ENCODE data around the gene PTCH1.

PTCH1 gene

GRCh38 chr9:95450171-95451064 is 66.4 kb downstream of the PTCH1 start:
- H3K36me3 ChIP-seq (ENCODE audit: control insufficient read depth in 2 of 2, insufficient read depth in 1 of 2, low read length in 2 of 2): peaks cover 6 to 96% of the 10 kb centered on the region in 2 experiments; a peak in 2 of 3 replicates
- H3K4me3 ChIP-seq (ENCODE audit: low read depth, low read length): no peak overlapping the region
- H3K4me1 ChIP-seq (ENCODE audit: control insufficient read depth, insufficient read depth, low read length): no peaks in the 10 kb centered on the region
- no peak overlapping the region for H3K27ac ChIP-seq (ENCODE audit: extremely low read depth, low read depth, low read length)
- ChIA-PET POLR2A (interaction anchor here (1.5 kb wide), 1 partner anchor 12 kb away, joined by 7 read pairs; no protein-coding TSS in a partner anchor), CTCF (no interaction called here)
- H3K9me3 ChIP-seq (ENCODE audit: control insufficient read depth, insufficient read depth, low read depth, low read length): no peaks in the 10 kb centered on the region
- TF ChIP-seq ZFP69B (tag by site-specific recombination; IDR thresholded peaks at IDR 0.05): no peak
- no peak for TF ChIP-seq ZNF274 (IDR thresholded peaks at IDR 0.05; ENCODE audit: low read length)
- no peak for TF ChIP-seq ZNF274 (tag by site-specific recombination; IDR thresholded peaks at IDR 0.05; ENCODE audit: borderline replicate concordance)
- no peak for TF ChIP-seq ZNF596 (tag by site-specific recombination; IDR thresholded peaks at IDR 0.05)
- no peak for TF ChIP-seq ZBTB6 (tag by site-specific recombination; IDR thresholded peaks at IDR 0.05)
- no peak for TF ChIP-seq GLI4 (tag by site-specific recombination; IDR thresholded peaks at IDR 0.05)
- TF ChIP-seq ZNF843 (tag by site-specific recombination; IDR thresholded peaks at IDR 0.05): no peak
- TF ChIP-seq ZNF560 (tag by site-specific recombination; IDR thresholded peaks at IDR 0.05; ENCODE audit: borderline replicate concordance): no peak
- TF ChIP-seq ZXDB (tag by site-specific recombination; IDR thresholded peaks at IDR 0.05): no peak
- no peak for TF ChIP-seq ZNF701 (tag by site-specific recombination; IDR thresholded peaks at IDR 0.05)
- no peak for TF ChIP-seq GFI1B (tag by site-specific recombination; IDR thresholded peaks at IDR 0.05)
- TF ChIP-seq ZSCAN30 (tag by site-specific recombination; IDR thresholded peaks at IDR 0.05): no peak
- no peak for TF ChIP-seq ZNF302 (tag by site-specific recombination; IDR thresholded peaks at IDR 0.05; ENCODE audit: low read depth)
- no peak for TF ChIP-seq BCL11A (tag by site-specific recombination; IDR thresholded peaks at IDR 0.05; ENCODE audit: low read depth)
- no peak for TF ChIP-seq ZBTB1 (tag by site-specific recombination; IDR thresholded peaks at IDR 0.05)
- TF ChIP-seq, protein P1, sequence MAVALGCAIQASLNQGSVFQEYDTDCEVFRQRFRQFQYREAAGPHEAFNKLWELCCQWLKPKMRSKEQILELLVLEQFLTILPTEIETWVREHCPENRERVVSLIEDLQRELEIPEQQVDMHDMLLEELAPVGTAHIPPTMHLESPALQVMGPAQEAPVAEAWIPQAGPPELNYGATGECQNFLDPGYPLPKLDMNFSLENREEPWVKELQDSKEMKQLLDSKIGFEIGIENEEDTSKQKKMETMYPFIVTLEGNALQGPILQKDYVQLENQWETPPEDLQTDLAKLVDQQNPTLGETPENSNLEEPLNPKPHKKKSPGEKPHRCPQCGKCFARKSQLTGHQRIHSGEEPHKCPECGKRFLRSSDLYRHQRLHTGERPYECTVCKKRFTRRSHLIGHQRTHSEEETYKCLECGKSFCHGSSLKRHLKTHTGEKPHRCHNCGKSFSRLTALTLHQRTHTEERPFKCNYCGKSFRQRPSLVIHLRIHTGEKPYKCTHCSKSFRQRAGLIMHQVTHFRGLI (tag by site-specific recombination; IDR thresholded peaks at IDR 0.05): no peak
- no peak for TF ChIP-seq ZNF280D (tag by site-specific recombination; IDR thresholded peaks at IDR 0.05)
- TF ChIP-seq PRDM6 (tag by site-specific recombination; IDR thresholded peaks at IDR 0.05): no peak
- no peak for TF ChIP-seq ZNF324 (tag by site-specific recombination; IDR thresholded peaks at IDR 0.05)
- TF ChIP-seq ZNF837 (tag by site-specific recombination; IDR thresholded peaks at IDR 0.05): no peak
- no peak for TF ChIP-seq ZNF544 (tag by site-specific recombination; IDR thresholded peaks at IDR 0.05)

All from HEK293 (cell line).